HK-2 (cell line): ENCODE data around the gene IMPG2.

Source experiments
- DNase-seq: peaks from one replicate; pipeline ENCODE4 v3.0.0-alpha.2; 2018; ENCODE audit not compliant: unreplicated experiment

Gene IMPG2

GRCh38 chr3:101240719-101241399 lies 79.5 kb downstream of the IMPG2 start:
- DNase-seq: no peak

GRCh38 chr3:101235048-101235447 lies 85.3 kb downstream of the IMPG2 start:
- DNase-seq: no peak

- no peak for DNase-seq
Observed at GRCh38 chr3:101230618-101231017, 89.8 kb downstream of the IMPG2 start.

GRCh38 chr3:101229681-101230080 lies 90.7 kb downstream of the IMPG2 start:
- no peak for DNase-seq

DNA sequence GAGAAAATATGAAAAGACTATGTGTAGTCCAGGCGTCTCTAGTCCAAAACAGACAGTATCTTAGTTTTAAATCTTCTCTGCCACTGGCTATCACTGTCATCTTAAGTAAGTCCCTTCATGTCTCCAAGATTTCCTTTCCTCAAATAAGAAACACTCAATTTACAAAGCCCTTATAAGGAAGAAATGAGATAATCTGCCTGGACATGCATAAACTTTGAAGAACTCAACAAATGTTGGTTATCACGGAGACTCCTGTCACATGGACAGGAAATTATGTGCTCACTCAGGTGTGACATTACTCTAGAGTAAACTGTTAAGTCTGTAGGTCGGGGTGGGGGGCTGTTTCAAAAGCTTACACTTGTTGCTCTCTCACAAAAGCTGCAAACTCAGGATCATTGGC lies 91.9 kb downstream of the IMPG2 start:
- DNase-seq: no peak

DNA sequence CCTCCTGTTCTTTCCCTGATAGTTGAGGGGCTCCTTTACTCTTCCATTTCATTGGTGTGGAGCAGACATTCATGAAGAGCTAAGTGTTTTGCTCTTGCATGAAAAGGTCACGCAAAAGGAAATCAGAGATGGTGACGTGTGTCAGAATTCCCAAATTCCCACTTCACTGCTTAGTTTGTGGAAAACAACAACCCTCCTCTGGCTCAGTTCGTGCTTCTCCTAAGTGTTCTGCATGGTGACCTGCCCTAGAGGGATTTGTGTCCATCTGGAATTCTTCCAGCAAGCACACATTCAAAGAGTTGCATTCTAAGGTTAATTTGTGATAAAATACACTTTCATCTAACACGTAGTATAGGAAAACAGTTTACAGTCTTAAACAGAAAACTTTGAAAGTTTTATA lies 95.6 kb downstream of the IMPG2 start:
- no peak for DNase-seq

GRCh38 chr3:101223016-101223415 lies 97.4 kb downstream of the IMPG2 start:
- no peak for DNase-seq

- no peak for DNase-seq
Observed at GRCh38 chr3:101219842-101220560, 100.4 kb downstream of the IMPG2 start.

GRCh38 chr3:101217472-101218245 lies 102.7 kb downstream of the IMPG2 start:
- DNase-seq: no peak

DNA sequence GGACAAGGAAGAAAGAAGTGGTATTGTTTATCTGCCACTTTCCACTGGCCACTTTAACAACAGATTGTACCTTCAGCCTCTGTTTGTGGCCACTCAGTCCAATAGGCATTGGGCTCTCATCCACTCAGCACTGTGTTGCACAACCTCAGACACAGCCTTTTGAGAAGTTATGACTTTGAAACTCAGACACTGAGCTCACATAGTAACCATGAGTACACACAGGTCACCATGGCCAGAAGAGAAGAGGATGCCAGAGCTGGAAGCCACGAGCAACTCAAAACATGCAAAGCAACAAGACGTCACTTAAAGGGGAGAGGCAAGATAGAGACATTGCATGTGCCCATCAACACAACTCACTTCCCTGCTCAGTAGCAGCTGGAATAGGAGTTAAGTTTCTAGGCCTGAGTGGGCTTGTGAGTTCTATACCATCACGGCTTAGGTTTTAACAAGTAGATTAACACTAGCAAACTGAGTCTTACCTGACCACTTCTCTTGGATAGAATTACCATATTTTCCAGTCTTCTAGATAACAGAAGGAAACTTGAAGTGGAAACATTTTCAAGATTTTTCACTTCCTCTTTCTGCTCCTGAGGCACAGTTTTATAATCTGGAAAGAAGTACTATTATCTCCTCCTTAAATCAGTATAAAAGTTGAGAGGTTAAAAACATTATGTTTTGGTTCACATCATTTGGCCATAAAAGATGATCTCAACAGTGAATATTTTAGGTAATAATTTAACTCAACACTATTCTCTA lies 103.5 kb downstream of the IMPG2 start:
- DNase-seq: no peak

DNA sequence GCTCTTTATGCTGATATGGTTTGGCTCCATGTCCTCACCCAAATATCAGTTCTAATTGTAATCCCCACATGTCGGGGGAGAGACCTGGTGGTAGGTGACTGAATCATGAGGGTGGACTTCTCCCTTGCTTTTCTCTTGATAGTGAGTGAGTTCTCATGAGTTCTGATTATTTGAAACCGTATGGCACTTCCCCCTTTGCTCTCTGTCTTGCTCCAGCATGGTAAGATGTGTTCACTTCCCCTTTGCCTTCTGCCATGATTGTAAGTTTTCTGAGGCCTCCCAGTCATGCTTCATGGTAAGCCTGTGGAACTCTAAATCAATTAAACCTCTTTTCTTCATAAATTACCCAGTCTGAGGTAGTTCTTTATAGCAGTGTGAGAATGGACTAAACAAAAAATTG lies 107.6 kb downstream of the IMPG2 start:
- DNase-seq: no peak

DNA sequence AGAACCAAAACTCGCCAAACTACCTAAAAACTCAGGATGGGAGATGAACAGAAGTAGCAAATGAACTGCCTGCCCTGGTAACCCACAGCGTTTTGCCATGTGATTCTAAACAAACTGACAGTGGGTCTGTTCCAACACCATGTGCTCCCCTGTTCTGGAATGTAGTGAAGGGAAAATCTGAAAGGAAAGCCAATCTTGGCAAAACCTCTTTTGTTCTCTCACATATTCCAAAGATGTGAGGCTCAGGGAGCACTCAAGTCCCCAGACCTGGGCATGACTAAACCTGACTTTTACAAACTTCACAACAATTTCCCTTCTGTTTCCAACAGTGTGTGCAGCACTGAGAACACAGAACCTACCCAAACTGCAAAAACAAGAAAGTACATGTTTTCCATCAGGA lies 116.1 kb downstream of the IMPG2 start:
- no peak for DNase-seq

- DNase-seq: no peak
Observed at GRCh38 chr3:101203411-101203810, 117.0 kb downstream of the IMPG2 start.

- DNase-seq: no peak
Observed at GRCh38 chr3:101202640-101203039, 117.7 kb downstream of the IMPG2 start.

DNA sequence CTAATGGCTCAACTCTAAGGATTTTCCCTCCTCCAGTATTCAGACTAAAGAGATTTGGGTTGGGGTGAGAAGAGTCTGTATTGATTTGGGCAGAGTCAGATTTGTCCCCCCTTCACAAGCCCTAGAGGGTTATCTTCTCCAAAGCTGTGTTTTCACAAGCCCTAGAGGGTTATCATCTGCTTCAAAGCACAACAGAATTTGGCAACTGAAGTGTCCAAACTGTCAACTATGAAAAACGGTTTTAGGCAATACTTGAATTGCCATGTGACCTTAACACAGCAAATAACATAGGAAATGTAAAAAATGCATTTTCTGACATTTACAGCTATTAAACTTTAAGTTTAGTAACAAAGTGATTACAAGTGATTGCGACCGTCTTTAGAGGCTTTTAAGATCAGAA lies 119.9 kb downstream of the IMPG2 start:
- no peak for DNase-seq

DNA sequence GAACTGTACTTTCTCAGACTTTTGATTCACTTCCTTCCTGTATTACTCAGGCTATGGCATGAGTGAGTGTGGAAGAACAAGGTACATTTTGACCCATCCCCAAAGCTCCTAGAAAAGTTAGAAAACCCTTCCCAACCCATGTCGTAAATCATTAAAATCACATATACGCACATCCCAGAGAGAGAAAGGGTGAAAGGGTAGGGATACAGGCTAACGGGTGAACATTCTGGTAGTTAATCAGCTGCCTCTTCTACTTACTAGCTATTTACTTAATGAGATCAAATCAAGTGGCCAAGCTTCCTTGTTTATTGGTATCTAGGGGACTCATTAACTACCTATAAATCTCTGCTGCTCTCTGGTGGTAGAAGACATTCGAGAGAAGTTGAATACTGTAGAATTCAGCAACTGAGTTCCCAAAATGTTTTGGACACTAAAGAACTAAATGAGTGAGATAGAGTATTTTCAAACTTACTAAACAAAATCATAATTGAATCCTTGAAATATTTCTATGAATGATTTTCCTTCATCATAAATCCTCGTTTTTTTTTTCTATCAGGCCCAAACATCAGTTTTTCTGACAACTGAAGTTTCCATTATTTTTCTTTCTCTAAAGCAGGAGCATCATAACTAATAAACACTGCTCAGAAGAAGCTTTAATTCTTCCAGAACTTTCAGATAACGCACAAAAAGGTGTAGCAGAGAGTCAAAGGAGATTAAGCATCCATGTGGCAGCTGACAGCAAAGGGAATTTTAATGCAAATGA lies 124.2 kb downstream of the IMPG2 start:
- DNase-seq: no peak

DNA sequence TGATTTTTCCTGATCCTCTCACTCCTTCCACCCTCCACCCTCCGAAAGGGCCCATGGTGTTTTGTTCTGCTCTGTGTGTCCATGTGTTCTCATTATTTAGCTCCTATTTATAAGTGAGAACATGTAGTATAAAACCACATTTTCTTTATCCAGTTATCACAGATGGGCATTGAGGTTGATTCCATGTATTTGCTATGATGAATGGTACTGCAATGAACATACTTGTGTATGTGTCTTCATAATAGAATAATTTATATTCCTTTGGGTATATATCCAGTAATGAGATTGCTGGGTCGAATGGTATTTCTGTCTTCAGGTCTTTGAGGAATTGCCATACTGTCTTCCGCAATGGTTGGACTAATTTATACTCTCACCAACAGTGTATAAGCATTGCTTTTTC lies 126.0 kb downstream of the IMPG2 start:
- DNase-seq: no peak

DNA sequence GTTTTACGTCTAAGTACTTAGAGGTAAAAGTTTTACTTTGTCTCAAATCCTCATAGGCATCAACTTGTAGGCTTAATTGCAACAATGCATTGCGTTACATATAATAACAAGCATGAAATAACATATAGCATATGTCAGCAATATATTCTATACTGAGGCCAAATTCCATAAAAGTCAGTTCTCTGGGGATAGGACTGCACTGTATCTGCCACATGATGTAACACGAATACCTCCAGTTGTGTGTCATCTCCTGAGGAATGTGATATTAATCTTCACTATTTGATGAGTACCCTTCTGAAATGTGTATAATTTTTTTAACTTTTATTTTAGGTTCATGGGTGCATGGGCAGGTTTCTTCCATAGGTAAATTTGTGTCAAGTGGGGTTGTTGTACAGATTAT lies 126.4 kb downstream of the IMPG2 start:
- DNase-seq: no peak

DNA sequence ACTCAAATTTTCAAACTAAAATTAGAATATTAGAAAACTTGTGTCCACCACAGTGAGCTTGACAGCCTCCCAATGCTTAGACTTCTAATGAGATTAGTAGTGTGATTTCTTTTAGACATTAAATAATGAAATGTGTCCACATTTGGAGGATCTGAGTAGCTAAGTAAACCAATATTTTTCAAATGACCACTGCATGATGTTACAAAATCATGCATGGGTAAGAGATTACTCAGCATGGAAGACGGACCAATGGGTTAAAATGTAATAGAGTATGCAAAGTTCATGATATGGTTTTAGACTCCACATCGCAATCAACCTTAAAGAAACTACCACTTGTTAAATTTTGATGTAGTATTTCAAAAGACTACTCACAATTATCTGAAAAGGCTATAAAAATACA lies 130.6 kb downstream of the IMPG2 start:
- DNase-seq: no peak

DNA sequence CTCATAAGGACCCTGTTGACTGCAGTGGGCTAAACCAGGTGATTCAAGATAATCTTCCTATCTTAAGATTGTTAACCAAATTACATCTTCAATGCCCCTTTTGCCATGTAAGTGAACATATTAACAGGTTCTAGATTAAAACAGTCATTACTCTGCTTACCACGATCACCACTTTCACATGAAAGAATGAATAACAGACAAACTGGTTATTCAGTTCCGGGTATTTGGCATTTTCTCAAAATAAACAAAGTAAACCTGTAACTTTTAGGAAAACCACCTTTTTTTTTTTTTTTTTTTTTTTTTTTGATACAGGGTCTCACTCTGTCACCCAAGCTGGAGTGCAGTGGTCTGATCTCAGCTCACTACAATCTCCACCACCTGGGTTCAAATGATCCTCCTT lies 131.2 kb downstream of the IMPG2 start:
- no peak for DNase-seq

DNA sequence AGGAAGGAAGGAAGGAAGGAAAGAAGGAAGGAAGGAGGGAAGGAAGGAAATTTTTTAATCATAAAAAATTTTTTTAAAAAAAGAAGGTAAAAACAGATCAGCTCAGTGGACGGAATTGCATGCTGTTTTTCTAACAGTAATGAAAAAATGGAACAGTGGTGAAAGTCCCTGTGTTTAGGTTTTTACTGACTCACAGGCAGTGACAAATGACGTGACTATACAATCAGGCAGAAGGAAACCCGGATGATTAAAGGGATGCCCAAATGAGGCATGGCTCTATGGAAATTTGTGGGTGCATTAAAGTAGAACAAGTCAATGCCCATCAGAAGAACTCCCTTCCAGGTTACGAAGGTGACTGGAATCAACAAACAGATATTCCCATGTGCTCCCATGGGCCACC lies 135.0 kb downstream of the IMPG2 start:
- DNase-seq: no peak
